ENCODE data around the gene UPP2.

The UPP2 gene

GRCh38 chr2:158142568-158143332, 41.1 kb downstream of the UPP2 start:
- DNase-seq = no peak

GRCh38 chr2:158143703-158144360, 42.2 kb downstream of the UPP2 start:
- no peak for DNase-seq

- no peak for DNase-seq
Observed at GRCh38 chr2:158144914-158145625, 43.4 kb downstream of the UPP2 start.

GRCh38 chr2:158153270-158154015, 51.8 kb downstream of the UPP2 start:
- no peak for DNase-seq

- no peak for DNase-seq
Observed at GRCh38 chr2:158154596-158154995, 52.9 kb downstream of the UPP2 start.

- no peak for DNase-seq
Observed at GRCh38 chr2:158172719-158173118, 71.0 kb downstream of the UPP2 start.

GRCh38 chr2:158174495-158174894, 72.8 kb downstream of the UPP2 start:
- no peak for DNase-seq

- no peak for DNase-seq
Observed at GRCh38 chr2:158174956-158175355, 73.3 kb downstream of the UPP2 start.

GRCh38 chr2:158178646-158179045, 77.0 kb downstream of the UPP2 start:
- DNase-seq = no peak

- DNase-seq = no peak
Observed at GRCh38 chr2:158179660-158180059, 78.0 kb downstream of the UPP2 start.

GRCh38 chr2:158181171-158181570, 79.5 kb downstream of the UPP2 start:
- no peak for DNase-seq

- DNase-seq = no peak
Observed at GRCh38 chr2:158182676-158183295, 81.1 kb downstream of the UPP2 start.

- DNase-seq = no peak
Observed at GRCh38 chr2:158184001-158184400, 82.3 kb downstream of the UPP2 start.

GRCh38 chr2:158184556-158185343, 83.1 kb downstream of the UPP2 start:
- no peak for DNase-seq

All from stimulated activated naive CD4-positive, alpha-beta T cell treated with Interleukin-2 at 50 U/mL for 16 hours (primary cell).